T-helper 2 cell treated with Interferon-gamma antibody and Interleukin-4, amounts not matched to agents 100 ng/mL and 5 ng/mL, for 36 hours (primary cell): ENCODE data around the gene MOB3A. TPM values are rescaled to one million over a fixed set of nuclear protein-coding genes. Genes with fewer than 3 reads are reported as not detected.

Experiments
- intact Hi-C: fragments of 100-400 bp; cut with micrococcal nuclease; formaldehyde crosslinking; loops from one replicate; pipeline ENCODE4 v1.15.1; 2023
- total RNA-seq: library from RNA; stranded (reverse); gene quantifications from 2 replicates; pipeline ENCODE4 v1.2.3, GENCODE V29; 2022

Gene MOB3A
- total RNA-seq, 1 donor from 2014 or later: 239 TPM

GRCh38 chr19:2048104-2048958 is 47.8 kb downstream of the MOB3A start:
- intact Hi-C loops: no loop called here

- intact Hi-C loops: no loop called here
Measured at GRCh38 chr19:2047449-2048103, 48.5 kb downstream of the MOB3A start.

GRCh38 chr19:2047076-2047448 is 49.1 kb downstream of the MOB3A start:
- intact Hi-C loops: no loop called here

GRCh38 chr19:2046046-2046907 is 49.8 kb downstream of the MOB3A start:
- intact Hi-C loops: no loop called here

GRCh38 chr19:2045501-2046045 is 50.6 kb downstream of the MOB3A start:
- intact Hi-C loops: no loop called here

- intact Hi-C loops: no loop called here
Measured at GRCh38 chr19:2044709-2045500, 51.2 kb downstream of the MOB3A start.

GRCh38 chr19:2043961-2044708 is 52.0 kb downstream of the MOB3A start:
- intact Hi-C loops: no loop called here

- intact Hi-C loops: no loop called here
Measured at GRCh38 chr19:2043251-2043641, 52.9 kb downstream of the MOB3A start.

- intact Hi-C loops: loop anchor here (1.0 kb wide), 3 partner anchors 9 to 54 kb away; partner anchors contain the start of genes IZUMO4, MKNK2 and MOB3A
Measured at GRCh38 chr19:2042485-2043250, 53.5 kb downstream of the MOB3A start.

GRCh38 chr19:2041683-2042484 is 54.2 kb downstream of the MOB3A start:
- intact Hi-C loops: loop anchor here (1.0 kb wide), 3 partner anchors 9 to 54 kb away; partner anchors contain the start of genes IZUMO4, MKNK2 and MOB3A

- intact Hi-C loops: no loop called here
Measured at GRCh38 chr19:2041433-2041682, 54.8 kb downstream of the MOB3A start.

- intact Hi-C loops: no loop called here
Measured at GRCh38 chr19:2040647-2041432, 55.3 kb downstream of the MOB3A start.

- intact Hi-C loops: no loop called here
Measured at GRCh38 chr19:2039959-2040646, 56.0 kb downstream of the MOB3A start.

GRCh38 chr19:2039089-2039958 is 56.8 kb downstream of the MOB3A start:
- intact Hi-C loops: no loop called here

GRCh38 chr19:2038284-2039088 is 57.6 kb downstream of the MOB3A start:
- intact Hi-C loops: no loop called here
